ENCODE results near the gene CHRNA1.
"Not testable (repeated sequence)": the region's sequence is repeated elsewhere in the genome, so short reads cannot be mapped to it uniquely, and the experiment has no call there.

Gene CHRNA1

DNA sequence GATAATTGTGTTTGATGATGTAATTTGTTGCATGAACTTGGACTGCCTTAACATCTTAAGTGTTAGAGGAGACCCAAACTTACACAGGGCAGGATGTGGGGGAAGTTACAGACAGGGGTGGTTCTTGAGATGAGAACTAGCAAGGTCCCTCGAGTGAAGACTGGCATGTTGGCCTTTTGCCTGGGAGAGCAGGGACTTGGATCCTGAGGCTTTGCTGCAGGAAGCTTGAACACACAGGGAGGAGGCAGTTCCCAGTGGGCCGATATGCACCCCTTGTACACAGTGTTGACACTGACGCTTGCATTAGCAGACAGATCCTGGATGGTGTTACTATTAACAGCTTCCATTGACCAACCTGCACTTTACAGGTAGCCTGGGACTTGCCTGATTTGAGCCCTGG, 47.5 kb downstream of the CHRNA1 start:
- H3K9ac ChIP-seq (ENCODE audit: low read depth, low read length): no peak overlapping the region
- no peaks in the 10 kb centered on the region for H3K4me1 ChIP-seq (ENCODE audit: control insufficient read depth, insufficient read depth, low read length)
- no peaks in the 10 kb centered on the region for H3K27me3 ChIP-seq (ENCODE audit: control insufficient read depth, insufficient read depth, low read length)
- H3K9me3 ChIP-seq (ENCODE audit: control insufficient read depth, insufficient read depth, low read length): 0 out of 2 replicates have a peak, but pooled peaks cover 3% of the 10 kb centered on the region
- H3K36me3 ChIP-seq (ENCODE audit: control insufficient read depth, insufficient read depth, low read length): no peaks in the 10 kb centered on the region
- no peak overlapping the region for H3K4me3 ChIP-seq (ENCODE audit: low read depth, low read length)
- H3K27ac ChIP-seq (ENCODE audit: low read depth, low read length): no peak overlapping the region

DNA sequence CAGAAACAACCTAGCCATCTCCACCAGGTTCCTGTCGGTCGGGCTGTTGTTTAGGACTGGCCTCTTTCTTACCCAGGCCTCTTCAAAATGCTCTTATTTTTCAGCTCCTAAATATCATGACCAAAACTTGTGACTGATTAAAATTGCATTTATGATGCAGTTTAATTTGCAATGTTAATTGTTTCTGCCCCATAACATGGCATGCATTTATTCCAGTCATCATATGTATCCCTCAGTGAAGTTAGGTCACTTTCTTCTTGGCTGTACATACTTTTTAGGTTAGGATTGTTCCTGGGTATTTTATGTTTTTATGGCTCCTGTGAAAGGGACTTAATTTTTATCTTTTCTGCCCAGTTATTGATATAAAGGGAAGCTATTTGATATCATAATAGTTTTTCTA, 50.6 kb downstream of the CHRNA1 start:
- Histone ChIP-seq H3K4me3 (ENCODE audit: low read depth, low read length) (no peak overlapping the region), H3K27me3 (ENCODE audit: control insufficient read depth, insufficient read depth, low read length) (no peaks in the 10 kb centered on the region), H3K9me3 (ENCODE audit: control insufficient read depth, insufficient read depth, low read length) (no peaks in the 10 kb centered on the region), H3K27ac (ENCODE audit: low read depth, low read length) (no peak overlapping the region), H3K4me1 (ENCODE audit: control insufficient read depth, insufficient read depth, low read length) (no peaks in the 10 kb centered on the region), H3K9ac (ENCODE audit: low read depth, low read length) (no peak overlapping the region), H3K36me3 (ENCODE audit: control insufficient read depth, insufficient read depth, low read length) (no peaks in the 10 kb centered on the region)

DNA sequence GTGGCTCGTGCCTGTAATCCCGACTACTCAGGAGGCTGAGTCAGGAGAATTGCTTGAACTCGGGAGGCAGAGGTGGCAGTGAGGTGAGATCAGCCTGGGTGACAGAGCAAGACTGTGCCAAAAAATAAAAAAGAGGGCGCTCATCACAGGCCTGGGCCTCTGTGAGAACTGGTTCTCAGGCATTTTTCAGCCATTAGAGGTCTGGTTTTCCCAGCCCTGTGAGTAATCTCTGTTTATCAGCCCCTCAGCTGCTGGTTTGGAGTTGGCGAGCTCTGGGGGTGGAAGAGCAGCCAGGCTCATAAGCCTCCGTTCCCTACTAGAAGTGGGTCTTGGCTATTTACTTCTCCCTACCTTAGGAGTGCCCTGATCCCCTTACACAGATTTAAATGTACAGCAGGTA, 53.1 kb downstream of the CHRNA1 start:
- H3K4me3 ChIP-seq (ENCODE audit: low read depth, low read length): no peak overlapping the region
- H3K9me3 ChIP-seq (ENCODE audit: control insufficient read depth, insufficient read depth, low read length): no peaks in the 10 kb centered on the region
- no peaks in the 10 kb centered on the region for H3K27me3 ChIP-seq (ENCODE audit: control insufficient read depth, insufficient read depth, low read length)
- H3K27ac ChIP-seq (ENCODE audit: low read depth, low read length): no peak overlapping the region
- no peaks in the 10 kb centered on the region for H3K4me1 ChIP-seq (ENCODE audit: control insufficient read depth, insufficient read depth, low read length)
- H3K9ac ChIP-seq (ENCODE audit: low read depth, low read length): no peak overlapping the region
- no peaks in the 10 kb centered on the region for H3K36me3 ChIP-seq (ENCODE audit: control insufficient read depth, insufficient read depth, low read length)

DNA sequence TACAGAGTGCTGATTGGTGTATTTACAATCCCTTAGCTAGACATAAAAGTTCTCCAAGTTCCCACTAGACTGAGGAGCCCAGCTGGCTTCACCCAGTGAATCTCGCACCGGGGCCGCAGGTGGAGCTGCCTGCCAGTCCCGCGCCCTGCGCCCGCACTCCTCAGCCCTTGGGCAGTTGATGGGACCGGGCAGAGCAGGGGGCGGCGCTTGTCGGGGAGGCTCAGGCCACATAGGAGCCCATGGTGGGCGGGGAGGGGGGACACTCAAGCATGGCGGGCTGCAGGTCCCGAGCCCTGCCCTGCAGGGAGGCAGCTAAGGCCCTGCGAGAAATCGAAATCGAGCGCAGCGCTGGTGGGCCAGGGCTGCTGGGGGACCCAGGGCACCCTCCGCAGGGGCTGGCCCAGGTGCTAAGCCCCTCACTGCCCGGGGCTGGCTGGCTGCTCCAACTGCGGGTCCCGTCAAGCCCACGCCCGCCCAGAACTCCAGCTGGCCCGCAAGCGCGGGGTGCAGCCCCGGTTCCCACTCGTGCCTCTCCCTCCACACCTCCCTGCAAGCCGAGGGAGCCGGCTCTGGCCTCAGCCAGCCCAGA, 54.8 kb downstream of the CHRNA1 start:
- H3K4me1 ChIP-seq (ENCODE audit: control insufficient read depth, insufficient read depth, low read length); H3K36me3 ChIP-seq (ENCODE audit: control insufficient read depth, insufficient read depth, low read length); H3K27ac ChIP-seq (ENCODE audit: low read depth, low read length); H3K9me3 ChIP-seq (ENCODE audit: control insufficient read depth, insufficient read depth, low read length); H3K4me3 ChIP-seq (ENCODE audit: low read depth, low read length); H3K9ac ChIP-seq (ENCODE audit: low read depth, low read length); H3K27me3 ChIP-seq (ENCODE audit: control insufficient read depth, insufficient read depth, low read length): not testable (repeated sequence)

DNA sequence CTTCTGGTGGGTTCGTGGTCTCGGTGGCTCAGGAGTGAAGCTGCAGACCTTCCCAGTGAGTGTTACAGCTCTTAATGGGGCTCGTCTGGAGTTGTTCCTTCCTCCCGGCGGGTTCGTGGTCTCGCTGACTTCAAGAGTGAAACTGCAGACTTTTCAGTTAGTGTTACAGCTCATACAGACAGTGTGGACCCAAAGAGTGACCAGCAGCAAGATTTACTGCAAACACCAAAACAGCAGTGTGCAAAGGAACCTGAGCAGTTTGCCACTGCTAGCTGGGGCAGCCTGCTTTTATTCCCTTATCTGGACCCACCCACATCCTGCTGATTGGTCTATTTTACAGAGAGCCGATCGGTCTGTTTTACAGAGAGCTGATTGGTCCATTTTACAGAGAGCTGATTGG, 55.6 kb downstream of the CHRNA1 start:
- Histone ChIP-seq H3K9me3 (ENCODE audit: control insufficient read depth, insufficient read depth, low read length) (no peaks in the 10 kb centered on the region), H3K4me1 (ENCODE audit: control insufficient read depth, insufficient read depth, low read length) (no peaks in the 10 kb centered on the region), H3K9ac (ENCODE audit: low read depth, low read length) (no peak overlapping the region), H3K4me3 (ENCODE audit: low read depth, low read length) (no peak overlapping the region), H3K27me3 (ENCODE audit: control insufficient read depth, insufficient read depth, low read length) (no peaks in the 10 kb centered on the region), H3K36me3 (ENCODE audit: control insufficient read depth, insufficient read depth, low read length) (no peaks in the 10 kb centered on the region), H3K27ac (ENCODE audit: low read depth, low read length) (no peak overlapping the region)

DNA sequence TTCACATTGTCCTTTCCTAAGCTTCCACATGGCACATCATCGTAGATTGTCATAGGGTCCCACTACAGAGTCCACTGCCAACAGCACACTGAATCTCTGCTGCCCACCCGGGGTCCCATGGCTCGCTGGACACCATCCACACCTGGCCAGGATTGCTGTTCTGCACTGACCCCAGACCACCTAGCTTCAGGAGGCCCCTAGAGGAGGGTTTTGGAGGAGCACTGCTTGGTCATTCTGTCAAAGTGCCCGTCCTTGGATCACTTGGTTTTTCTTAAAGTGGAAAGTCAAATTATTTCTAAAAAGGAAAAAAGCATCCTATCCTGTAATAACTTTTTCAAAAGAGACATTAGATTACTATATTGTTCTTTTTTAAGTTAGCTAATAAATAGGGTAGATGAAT, 59.0 kb downstream of the CHRNA1 start:
- H3K9ac ChIP-seq (ENCODE audit: low read depth, low read length): no peak overlapping the region
- no peak overlapping the region for H3K27ac ChIP-seq (ENCODE audit: low read depth, low read length)

DNA sequence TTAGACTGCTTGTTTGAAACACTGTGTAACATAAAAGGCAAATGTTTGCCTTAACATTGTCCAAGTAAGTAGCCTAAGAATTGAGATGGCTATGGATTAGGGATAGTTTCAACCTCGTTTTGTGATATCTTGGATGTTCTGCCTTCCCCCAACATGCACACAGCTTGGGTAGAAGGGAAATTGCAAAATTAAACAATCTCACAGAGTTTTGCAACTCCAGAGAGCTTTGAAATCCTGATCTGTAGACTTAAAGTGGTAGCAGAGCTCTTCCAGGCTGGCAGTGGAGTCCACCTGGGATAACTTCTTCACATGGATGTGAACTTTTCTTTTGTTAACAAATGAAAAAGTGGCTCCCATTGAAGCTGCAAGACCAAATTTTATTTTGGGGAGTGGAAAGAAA, 59.6 kb downstream of the CHRNA1 start:
- Histone ChIP-seq H3K27me3 (ENCODE audit: control insufficient read depth, insufficient read depth, low read length) (no peaks in the 10 kb centered on the region), H3K9ac (ENCODE audit: low read depth, low read length) (no peak overlapping the region), H3K4me3 (ENCODE audit: low read depth, low read length) (no peak overlapping the region), H3K27ac (ENCODE audit: low read depth, low read length) (no peak overlapping the region), H3K9me3 (ENCODE audit: control insufficient read depth, insufficient read depth, low read length) (no peaks in the 10 kb centered on the region), H3K4me1 (ENCODE audit: control insufficient read depth, insufficient read depth, low read length) (no peaks in the 10 kb centered on the region), H3K36me3 (ENCODE audit: control insufficient read depth, insufficient read depth, low read length) (no peaks in the 10 kb centered on the region)

More for the DNA sequence above, 59.0 kb downstream of the CHRNA1 start:
- Histone ChIP-seq H3K27me3 (ENCODE audit: control insufficient read depth, insufficient read depth, low read length) (no peaks in the 10 kb centered on the region), H3K36me3 (ENCODE audit: control insufficient read depth, insufficient read depth, low read length) (no peaks in the 10 kb centered on the region), H3K9me3 (ENCODE audit: control insufficient read depth, insufficient read depth, low read length) (no peaks in the 10 kb centered on the region), H3K4me1 (ENCODE audit: control insufficient read depth, insufficient read depth, low read length) (no peaks in the 10 kb centered on the region), H3K4me3 (ENCODE audit: low read depth, low read length) (no peak overlapping the region)

DNA sequence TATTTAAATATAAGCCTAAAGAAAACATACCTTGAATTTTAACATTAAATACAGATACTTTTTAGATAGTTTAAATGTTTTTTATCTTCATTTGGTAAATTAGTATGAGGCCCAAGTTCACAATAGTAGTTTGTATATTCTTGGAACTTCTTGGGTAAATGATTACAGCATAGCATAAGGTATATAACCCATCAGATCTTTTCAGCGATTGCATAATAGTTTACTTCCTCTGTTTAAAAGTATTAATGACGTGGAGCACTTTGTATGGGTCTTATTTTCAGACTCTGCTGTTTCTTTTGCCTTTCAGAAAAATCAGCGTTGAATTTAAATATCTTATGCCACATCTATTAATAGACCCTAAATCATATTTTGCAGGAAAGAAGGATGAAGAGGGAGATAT, 60.2 kb downstream of the CHRNA1 start:
- no peak overlapping the region for H3K9ac ChIP-seq (ENCODE audit: low read depth, low read length)
- no peaks in the 10 kb centered on the region for H3K36me3 ChIP-seq (ENCODE audit: control insufficient read depth, insufficient read depth, low read length)
- no peaks in the 10 kb centered on the region for H3K9me3 ChIP-seq (ENCODE audit: control insufficient read depth, insufficient read depth, low read length)
- H3K4me1 ChIP-seq (ENCODE audit: control insufficient read depth, insufficient read depth, low read length): no peaks in the 10 kb centered on the region
- no peak overlapping the region for H3K27ac ChIP-seq (ENCODE audit: low read depth, low read length)
- no peaks in the 10 kb centered on the region for H3K27me3 ChIP-seq (ENCODE audit: control insufficient read depth, insufficient read depth, low read length)
- H3K4me3 ChIP-seq (ENCODE audit: low read depth, low read length): no peak overlapping the region

DNA sequence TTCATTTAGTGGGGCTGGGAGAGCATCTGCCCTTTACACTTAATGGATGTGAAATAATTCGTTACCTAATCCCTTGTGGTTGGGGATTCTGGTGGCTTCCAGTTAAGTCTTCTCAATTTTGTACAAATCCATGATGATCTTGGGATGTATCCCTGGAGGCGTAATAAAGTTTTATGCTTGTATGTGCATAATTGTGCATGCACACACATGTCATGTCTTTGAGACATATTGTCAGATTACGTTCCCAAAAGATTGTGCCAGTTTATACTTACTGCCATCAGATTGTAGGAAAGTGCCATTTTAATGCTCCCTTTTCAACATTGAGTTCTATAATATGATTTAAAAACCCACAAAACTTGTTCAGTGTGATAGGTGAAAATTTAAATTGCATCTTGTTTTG, 60.8 kb downstream of the CHRNA1 start:
- Histone ChIP-seq H3K4me3 (ENCODE audit: low read depth, low read length) (no peak overlapping the region), H3K9ac (ENCODE audit: low read depth, low read length) (no peak overlapping the region), H3K27ac (ENCODE audit: low read depth, low read length) (no peak overlapping the region), H3K36me3 (ENCODE audit: control insufficient read depth, insufficient read depth, low read length) (no peaks in the 10 kb centered on the region), H3K27me3 (ENCODE audit: control insufficient read depth, insufficient read depth, low read length) (no peaks in the 10 kb centered on the region), H3K9me3 (ENCODE audit: control insufficient read depth, insufficient read depth, low read length) (no peaks in the 10 kb centered on the region), H3K4me1 (ENCODE audit: control insufficient read depth, insufficient read depth, low read length) (peaks cover 2% of the 10 kb centered on the region; the same call in 1 of the 2 replicates)

DNA sequence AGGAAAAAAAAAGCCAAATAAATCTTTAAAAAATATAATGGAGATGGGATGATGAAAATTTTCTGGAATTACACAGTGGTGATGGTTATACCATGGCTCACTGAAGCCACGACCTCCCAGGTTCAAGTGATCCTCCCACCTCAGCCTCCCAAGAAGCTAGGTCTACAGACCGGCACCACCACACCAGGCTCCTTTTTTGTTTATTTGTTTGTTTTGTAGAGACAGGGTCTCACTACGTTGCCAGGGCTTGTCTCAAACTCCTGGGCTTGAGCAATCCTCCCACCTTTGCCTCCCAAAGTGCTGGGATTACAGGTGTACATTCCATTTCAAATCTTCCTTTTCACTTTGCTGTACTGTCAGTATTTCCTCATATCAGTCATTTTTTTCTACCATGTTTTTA, 61.7 kb downstream of the CHRNA1 start:
- no peak overlapping the region for H3K27ac ChIP-seq (ENCODE audit: low read depth, low read length)
- no peaks in the 10 kb centered on the region for H3K36me3 ChIP-seq (ENCODE audit: control insufficient read depth, insufficient read depth, low read length)
- peaks cover 5% of the 10 kb centered on the region; the same call in 1 of the 2 replicates for H3K4me1 ChIP-seq (ENCODE audit: control insufficient read depth, insufficient read depth, low read length)
- H3K9me3 ChIP-seq (ENCODE audit: control insufficient read depth, insufficient read depth, low read length): no peaks in the 10 kb centered on the region
- no peak overlapping the region for H3K4me3 ChIP-seq (ENCODE audit: low read depth, low read length)
- H3K9ac ChIP-seq (ENCODE audit: low read depth, low read length): no peak overlapping the region
- H3K27me3 ChIP-seq (ENCODE audit: control insufficient read depth, insufficient read depth, low read length): no peaks in the 10 kb centered on the region

DNA sequence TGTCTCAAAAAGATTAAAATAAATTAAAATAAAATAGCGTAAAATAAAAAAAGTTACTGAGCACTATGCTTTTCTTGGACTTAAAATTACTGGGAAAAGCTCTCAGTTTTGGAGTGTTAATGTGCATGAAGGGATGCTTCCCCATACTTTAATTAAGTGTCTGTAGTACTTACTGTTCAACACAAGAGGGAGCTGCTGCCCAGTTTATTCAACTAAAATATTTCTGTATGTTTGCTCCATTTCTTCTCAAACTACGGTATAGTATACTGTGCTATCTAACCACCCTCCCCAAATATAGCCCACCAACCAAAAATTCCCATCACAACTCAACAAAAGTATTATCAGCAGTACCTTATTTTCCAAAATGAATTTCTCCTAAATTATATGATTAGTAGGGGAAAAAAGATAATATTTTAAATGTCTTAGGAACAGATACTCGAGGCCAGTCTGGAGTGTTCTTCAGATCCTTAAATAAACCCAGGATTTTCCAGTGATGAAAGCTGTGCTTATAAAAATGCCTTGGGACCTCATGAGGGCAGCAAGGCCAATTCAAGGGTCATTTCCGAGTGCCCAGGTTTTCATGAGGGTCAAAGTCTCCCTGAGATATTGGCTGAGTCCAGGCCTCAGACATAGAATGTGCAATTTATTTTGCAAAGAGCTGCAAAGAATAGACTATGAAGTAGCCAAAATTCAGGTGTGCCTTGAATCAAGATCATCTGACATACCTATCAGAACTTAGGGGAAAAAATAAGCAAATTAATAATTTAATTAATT, 64.1 kb downstream of the CHRNA1 start:
- Histone ChIP-seq H3K27me3 (ENCODE audit: control insufficient read depth, insufficient read depth, low read length) (no peaks in the 10 kb centered on the region), H3K9me3 (ENCODE audit: control insufficient read depth, insufficient read depth, low read length) (no peaks in the 10 kb centered on the region), H3K4me3 (ENCODE audit: low read depth, low read length) (no peak overlapping the region), H3K27ac (ENCODE audit: low read depth, low read length) (no peak overlapping the region), H3K36me3 (ENCODE audit: control insufficient read depth, insufficient read depth, low read length) (no peaks in the 10 kb centered on the region), H3K9ac (ENCODE audit: low read depth, low read length) (no peak overlapping the region), H3K4me1 (ENCODE audit: control insufficient read depth, insufficient read depth, low read length) (peaks cover 5% of the 10 kb centered on the region; the same call in 1 of the 2 replicates)

Measured in HUES48 (cell line).